Osteocyte (in vitro differentiated cells): ENCODE results near the gene GIPC2. TPM values are rescaled to one million over a fixed set of nuclear protein-coding genes. Genes with fewer than 3 reads are reported as not detected.

Source experiments
- DNase-seq: peaks from one replicate; pipeline ENCODE4 v3.0.0; 2021; ENCODE audit warnings: mixed read lengths; ENCODE audit not compliant: unreplicated experiment; ENCODE audit errors: extremely low spot score
- H3K27ac Mint-ChIP-seq: one replicate; pipeline ENCODE4 v1.8.0; 2021; ENCODE audit warnings: mild to moderate bottlenecking, mixed read lengths; ENCODE audit not compliant: unreplicated experiment
- H3K27me3 Mint-ChIP-seq: one replicate; pipeline ENCODE4 v1.8.0; 2021; ENCODE audit warnings: mixed read lengths; ENCODE audit not compliant: unreplicated experiment
- H3K36me3 Mint-ChIP-seq: one replicate; pipeline ENCODE4 v1.8.0; 2021; ENCODE audit warnings: mixed read lengths; ENCODE audit not compliant: unreplicated experiment
- H3K4me1 Mint-ChIP-seq: one replicate; pipeline ENCODE4 v1.8.0; 2021; ENCODE audit warnings: mixed read lengths; ENCODE audit not compliant: unreplicated experiment
- H3K4me3 Mint-ChIP-seq: one replicate; pipeline ENCODE4 v1.8.0; 2021; ENCODE audit warnings: mild to moderate bottlenecking, moderate library complexity, mixed read lengths; ENCODE audit not compliant: unreplicated experiment
- H3K9me3 Mint-ChIP-seq: one replicate; pipeline ENCODE4 v1.8.0; 2021; ENCODE audit warnings: mixed read lengths; ENCODE audit not compliant: unreplicated experiment
- total RNA-seq: library from RNA; stranded (reverse); gene quantifications from 2 replicates; pipeline ENCODE4 v1.2.1, GENCODE V29; 2021
- TF ChIP-seq, protein P1 (sequence below): fragments of 200-600 bp; sonication (generic); IDR thresholded peaks from 2 replicates; pipeline ENCODE4 v1.5.0; 2021; ENCODE audit warnings: antibody characterized with exemption, mild to moderate bottlenecking, moderate library complexity

Gene GIPC2
- total RNA-seq, 1 donor from 2014 or later: 0.08 TPM

DNA sequence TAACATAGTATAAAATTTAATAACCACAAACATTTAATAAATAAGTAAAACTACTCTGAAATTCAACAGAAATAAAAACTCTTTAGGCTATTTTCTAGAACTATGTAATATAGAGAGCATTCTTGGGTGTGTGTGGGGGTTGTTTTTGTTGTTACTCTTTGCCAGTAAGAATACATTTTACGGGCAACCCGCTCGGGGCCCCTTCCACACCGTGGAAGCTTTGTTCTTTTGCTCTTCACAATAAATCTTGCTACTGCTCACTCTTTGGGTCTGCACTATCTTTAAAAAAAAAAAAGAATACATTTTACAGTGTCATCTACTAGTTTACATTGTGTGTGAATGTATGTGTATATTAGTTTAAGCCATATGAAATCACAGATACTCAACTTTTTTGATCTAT lies 16.0 kb upstream of the GIPC2 start:
- H3K9me3 Mint-ChIP-seq: no peaks in the 10 kb centered on the region
- TF ChIP-seq, protein P1, sequence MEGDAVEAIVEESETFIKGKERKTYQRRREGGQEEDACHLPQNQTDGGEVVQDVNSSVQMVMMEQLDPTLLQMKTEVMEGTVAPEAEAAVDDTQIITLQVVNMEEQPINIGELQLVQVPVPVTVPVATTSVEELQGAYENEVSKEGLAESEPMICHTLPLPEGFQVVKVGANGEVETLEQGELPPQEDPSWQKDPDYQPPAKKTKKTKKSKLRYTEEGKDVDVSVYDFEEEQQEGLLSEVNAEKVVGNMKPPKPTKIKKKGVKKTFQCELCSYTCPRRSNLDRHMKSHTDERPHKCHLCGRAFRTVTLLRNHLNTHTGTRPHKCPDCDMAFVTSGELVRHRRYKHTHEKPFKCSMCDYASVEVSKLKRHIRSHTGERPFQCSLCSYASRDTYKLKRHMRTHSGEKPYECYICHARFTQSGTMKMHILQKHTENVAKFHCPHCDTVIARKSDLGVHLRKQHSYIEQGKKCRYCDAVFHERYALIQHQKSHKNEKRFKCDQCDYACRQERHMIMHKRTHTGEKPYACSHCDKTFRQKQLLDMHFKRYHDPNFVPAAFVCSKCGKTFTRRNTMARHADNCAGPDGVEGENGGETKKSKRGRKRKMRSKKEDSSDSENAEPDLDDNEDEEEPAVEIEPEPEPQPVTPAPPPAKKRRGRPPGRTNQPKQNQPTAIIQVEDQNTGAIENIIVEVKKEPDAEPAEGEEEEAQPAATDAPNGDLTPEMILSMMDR: no peak
- DNase-seq: no peak
- H3K27ac Mint-ChIP-seq: no peak overlapping the region
- no peaks in the 10 kb centered on the region for H3K36me3 Mint-ChIP-seq
- H3K4me3 Mint-ChIP-seq: no peak overlapping the region
- no peaks in the 10 kb centered on the region for H3K27me3 Mint-ChIP-seq
- no peaks in the 10 kb centered on the region for H3K4me1 Mint-ChIP-seq

DNA sequence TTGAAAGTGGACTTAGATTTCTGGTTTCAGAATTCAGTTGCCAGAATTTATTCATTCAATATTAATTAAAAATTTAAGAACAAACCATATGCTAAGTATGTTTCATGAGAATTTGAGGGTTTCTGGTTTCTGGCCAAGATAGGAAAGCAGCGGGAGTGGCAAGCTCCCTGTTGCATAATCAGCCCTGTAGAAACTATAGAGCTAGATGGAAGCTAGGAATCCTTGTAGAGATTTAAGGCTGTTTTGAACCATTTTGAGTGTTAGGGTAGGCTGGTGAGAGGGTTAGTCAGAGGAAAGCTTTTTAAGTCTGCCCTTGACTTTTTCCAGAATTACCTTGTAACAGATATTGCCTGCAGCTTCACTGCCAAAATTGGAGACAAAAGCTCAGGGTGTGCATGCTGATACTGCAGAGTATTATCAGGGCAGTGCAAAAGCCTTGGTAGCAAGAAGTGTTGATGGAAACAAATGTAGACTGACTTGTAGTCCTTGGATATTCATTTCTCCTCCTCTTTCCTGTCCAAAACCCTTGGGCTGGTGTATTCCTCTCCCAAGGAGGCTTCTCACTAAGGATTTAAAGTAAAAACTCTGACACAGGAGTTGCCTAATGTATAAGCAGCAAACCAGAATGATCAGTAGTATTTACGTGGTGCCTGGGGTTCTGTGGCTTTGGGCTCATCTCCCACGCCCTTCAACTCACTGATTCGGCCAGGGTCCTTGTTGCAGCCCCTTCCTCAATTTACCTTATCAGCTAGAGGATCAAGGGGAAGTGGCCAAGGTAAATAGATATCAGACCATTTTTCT lies 12.6 kb upstream of the GIPC2 start:
- Mint-ChIP-seq H3K27me3 (no peaks in the 10 kb centered on the region), H3K4me3 (no peak overlapping the region), H3K27ac (no peak overlapping the region), H3K36me3 (no peaks in the 10 kb centered on the region), H3K9me3 (no peaks in the 10 kb centered on the region), H3K4me1 (peaks cover 3% of the 10 kb centered on the region)
- DNase-seq: no peak
- TF ChIP-seq, protein P1: no peak

DNA sequence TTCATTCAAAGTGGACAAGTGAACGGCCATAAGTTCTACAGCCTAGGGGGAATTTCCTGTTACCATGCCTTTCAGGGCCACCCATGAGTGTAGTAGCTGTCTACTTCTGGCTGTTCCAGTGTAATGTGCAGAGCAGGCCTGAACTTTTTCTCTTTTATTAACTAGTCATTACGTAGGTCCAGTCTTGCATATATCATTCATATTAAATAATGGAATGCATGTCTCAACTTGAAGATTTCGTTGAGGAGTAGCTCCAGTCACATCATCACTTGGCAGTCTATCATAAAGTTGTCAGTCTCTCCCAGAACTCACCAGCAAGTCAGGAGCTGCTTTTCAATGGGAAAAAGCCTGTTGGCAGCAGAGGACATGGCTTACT lies 12.0 kb upstream of the GIPC2 start:
- TF ChIP-seq, protein P1: no peak

DNA sequence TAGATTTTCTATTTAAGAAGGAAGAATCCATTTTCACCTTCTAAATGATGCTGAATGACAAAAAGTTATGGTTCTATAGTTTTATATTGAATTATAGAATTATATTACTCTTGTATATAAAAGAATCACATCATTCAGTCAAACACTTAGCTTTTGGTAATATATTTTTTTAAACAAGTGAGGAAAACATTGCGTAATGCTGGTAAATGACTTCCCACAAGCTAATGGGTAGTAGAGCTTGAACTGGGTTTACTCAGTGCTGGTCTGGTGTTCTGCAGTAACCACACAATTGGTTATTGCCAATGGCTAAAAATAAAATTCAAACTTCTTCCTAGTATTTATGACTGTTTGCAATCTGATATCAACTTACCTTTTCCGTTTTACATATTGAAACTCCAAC lies 10.6 kb upstream of the GIPC2 start:
- Mint-ChIP-seq H3K4me1 (peaks cover 7% of the 10 kb centered on the region), H3K27ac (no peak overlapping the region), H3K36me3 (no peaks in the 10 kb centered on the region), H3K4me3 (no peak overlapping the region), H3K9me3 (no peaks in the 10 kb centered on the region), H3K27me3 (no peaks in the 10 kb centered on the region)
- no peak for DNase-seq
- TF ChIP-seq, protein P1: no peak

More for the DNA sequence above, 12.0 kb upstream of the GIPC2 start:
- H3K27ac Mint-ChIP-seq: no peak overlapping the region
- H3K36me3 Mint-ChIP-seq: no peaks in the 10 kb centered on the region
- H3K9me3 Mint-ChIP-seq: no peaks in the 10 kb centered on the region
- no peak for DNase-seq
- H3K4me3 Mint-ChIP-seq: no peak overlapping the region
- H3K4me1 Mint-ChIP-seq: peaks cover 7% of the 10 kb centered on the region
- H3K27me3 Mint-ChIP-seq: no peaks in the 10 kb centered on the region

DNA sequence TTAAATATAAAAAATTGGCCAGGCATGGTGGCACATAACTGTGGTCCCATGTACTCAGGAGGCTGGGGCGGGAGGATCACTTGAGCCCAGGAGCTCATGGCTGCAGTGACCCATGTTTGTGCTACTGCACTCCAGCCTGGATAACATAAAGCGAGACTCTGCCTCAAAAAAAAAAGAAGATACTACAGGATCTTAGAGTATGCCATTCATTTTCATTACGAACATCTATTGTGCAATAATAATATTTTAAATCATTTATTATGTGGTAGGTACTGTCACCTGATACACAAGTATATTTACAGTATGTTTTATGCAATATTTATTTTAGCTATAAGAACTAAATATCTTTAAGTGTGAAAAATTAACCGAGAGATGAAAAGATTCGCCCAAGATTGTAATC lies 9.3 kb upstream of the GIPC2 start:
- H3K27ac Mint-ChIP-seq: no peak overlapping the region
- TF ChIP-seq, protein P1: no peak
- peaks cover 7% of the 10 kb centered on the region for H3K4me1 Mint-ChIP-seq
- no peaks in the 10 kb centered on the region for H3K9me3 Mint-ChIP-seq
- no peaks in the 10 kb centered on the region for H3K36me3 Mint-ChIP-seq
- no peak for DNase-seq
- no peaks in the 10 kb centered on the region for H3K27me3 Mint-ChIP-seq
- H3K4me3 Mint-ChIP-seq: no peak overlapping the region
